Karpas-422 (cell line): ENCODE results near the gene KIAA0930. TPM values are rescaled to one million over a fixed set of nuclear protein-coding genes. Genes with fewer than 3 reads are reported as not detected.
"Not testable (repeated sequence)": the region's sequence is repeated elsewhere in the genome, so short reads cannot be mapped to it uniquely, and the experiment has no call there.

ENCODE experiments used
- DNase-seq: peaks from one replicate; pipeline ENCODE4 v3.0.0-alpha.2; 2015
- H2AFZ ChIP-seq: fragments of 200-600 bp; sonication (generic); 2 replicates; pipeline ENCODE4 v1.6.1; 2014; ENCODE audit warnings: antibody characterized with exemption, low read length, mixed read lengths
- H3K27ac ChIP-seq: fragments of 200-600 bp; sonication (generic); 2 replicates; pipeline ENCODE4 v1.5.1; 2014; ENCODE audit warnings: mild to moderate bottlenecking, low read length, moderate library complexity
- H3K27me3 ChIP-seq: fragments of 200-600 bp; sonication (generic); 2 replicates; pipeline ENCODE4 v1.6.1; 2014; ENCODE audit warnings: low read length, mixed read lengths
- H3K36me3 ChIP-seq: fragments of 200-600 bp; sonication (generic); 2 replicates; pipeline ENCODE4 v1.6.1; 2014; ENCODE audit warnings: low read length, mixed read lengths; ENCODE audit not compliant: insufficient read depth
- H3K4me1 ChIP-seq: fragments of 200-600 bp; sonication (generic); 2 replicates; pipeline ENCODE4 v1.6.1; 2014; ENCODE audit warnings: mild to moderate bottlenecking, low read length, mixed read lengths
- H3K4me2 ChIP-seq: fragments of 200-600 bp; sonication (generic); 2 replicates; pipeline ENCODE4 v1.6.1; 2014; ENCODE audit warnings: low read length, low read depth, mild to moderate bottlenecking; ENCODE audit not compliant: poor library complexity, severe bottlenecking
- H3K4me3 ChIP-seq: fragments of 200-600 bp; sonication (generic); 2 replicates; pipeline ENCODE4 v1.5.1; 2014; ENCODE audit warnings: mild to moderate bottlenecking, antibody characterized with exemption, low read length, mixed read lengths
- H3K79me2 ChIP-seq: fragments of 200-600 bp; sonication (generic); 2 replicates; pipeline ENCODE4 v1.6.1; 2014; ENCODE audit warnings: mild to moderate bottlenecking, low read length, mixed read lengths
- H3K9ac ChIP-seq: fragments of 200-600 bp; sonication (generic); 2 replicates; pipeline ENCODE4 v1.6.0; 2014; ENCODE audit warnings: low read length
- H3K9me2 ChIP-seq: fragments of 200-600 bp; sonication (generic), shearing (Covaris generic); replicated peaks from 2 replicates; pipeline ENCODE4 v1.6.0; 2014; ENCODE audit warnings: mild to moderate bottlenecking, low read length, moderate library complexity; ENCODE audit not compliant: insufficient read depth
- H3K9me3 ChIP-seq: fragments of 300-700, 200-600 bp; sonication (generic); 2 replicates; pipeline ENCODE4 v1.6.1; 2014; ENCODE audit warnings: low read length, mixed read lengths
- H4K20me1 ChIP-seq: fragments of 200-600 bp; sonication (generic); 2 replicates; pipeline ENCODE4 v1.6.1; 2014; ENCODE audit warnings: mild to moderate bottlenecking, antibody characterized with exemption, low read length, low read depth; ENCODE audit not compliant: insufficient read depth
- total RNA-seq: library from RNA; depleted of rRNA; stranded (reverse); fragments of >200 nt; shearing (Covaris generic); gene quantifications from 2 replicates; pipeline ENCODE4 v1.2.3, GENCODE V29; 2014; ENCODE audit warnings: low replicate concordance

The KIAA0930 gene
- total RNA-seq, 1 experiment from 2014 or later: 19.3 TPM

DNA sequence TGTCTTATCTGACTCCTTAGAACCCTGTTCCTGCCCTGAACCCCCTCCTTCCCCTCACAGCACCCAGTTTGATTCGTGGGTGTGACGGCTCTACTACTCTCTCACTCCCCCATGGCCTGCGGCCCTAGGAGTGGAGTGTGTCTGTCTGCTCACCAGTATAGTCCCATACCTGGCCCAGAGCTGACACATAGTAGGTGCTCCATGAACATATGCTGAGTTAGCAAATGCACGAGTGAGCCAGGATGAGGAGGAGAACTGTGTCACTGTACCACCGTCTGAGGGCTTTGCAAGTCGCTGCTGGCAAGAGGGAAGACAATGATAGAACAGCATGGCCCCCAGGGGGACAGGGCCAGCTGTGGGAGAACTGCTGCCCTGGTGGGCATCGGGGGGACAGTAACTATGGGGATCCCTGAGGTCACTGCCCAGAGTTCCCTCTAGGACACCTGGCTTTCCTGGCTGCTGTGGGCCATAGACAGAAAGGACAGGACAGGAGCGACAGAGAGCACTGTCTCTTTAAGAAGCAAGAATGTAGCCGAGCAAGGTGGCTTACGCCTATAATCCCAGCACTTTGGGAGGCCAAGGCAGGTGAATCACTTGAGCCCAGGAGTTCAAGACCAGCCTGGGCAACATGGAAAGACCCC, 19.2 kb upstream of the KIAA0930 start:
- Histone ChIP-seq H3K4me1 (peaks cover 31% of the 10 kb centered on the region), H3K9me3 (no peaks in the 10 kb centered on the region), H3K9me2 (no peaks in the 10 kb centered on the region), H3K79me2 (no peaks in the 10 kb centered on the region), H4K20me1 (no peaks in the 10 kb centered on the region), H3K4me2 (no peak overlapping the region), H3K4me3 (no peak overlapping the region), H3K9ac (no peak overlapping the region), H3K27ac (no peak overlapping the region), H2AFZ (no peak overlapping the region), H3K27me3 (no peaks in the 10 kb centered on the region), H3K36me3 (no peaks in the 10 kb centered on the region)
- no peak for DNase-seq

- not testable (repeated sequence) for H3K9ac ChIP-seq, H3K27me3 ChIP-seq, H3K36me3 ChIP-seq, H2AFZ ChIP-seq, H3K9me3 ChIP-seq, H3K27ac ChIP-seq, DNase-seq, H3K4me3 ChIP-seq, H3K9me2 ChIP-seq, H4K20me1 ChIP-seq, H3K4me2 ChIP-seq, H3K79me2 ChIP-seq
- peaks cover 17% of the 10 kb centered on the region for H3K4me1 ChIP-seq
Measured at GRCh38 chr22:45257941-45258340, 17.2 kb upstream of the KIAA0930 start.

DNA sequence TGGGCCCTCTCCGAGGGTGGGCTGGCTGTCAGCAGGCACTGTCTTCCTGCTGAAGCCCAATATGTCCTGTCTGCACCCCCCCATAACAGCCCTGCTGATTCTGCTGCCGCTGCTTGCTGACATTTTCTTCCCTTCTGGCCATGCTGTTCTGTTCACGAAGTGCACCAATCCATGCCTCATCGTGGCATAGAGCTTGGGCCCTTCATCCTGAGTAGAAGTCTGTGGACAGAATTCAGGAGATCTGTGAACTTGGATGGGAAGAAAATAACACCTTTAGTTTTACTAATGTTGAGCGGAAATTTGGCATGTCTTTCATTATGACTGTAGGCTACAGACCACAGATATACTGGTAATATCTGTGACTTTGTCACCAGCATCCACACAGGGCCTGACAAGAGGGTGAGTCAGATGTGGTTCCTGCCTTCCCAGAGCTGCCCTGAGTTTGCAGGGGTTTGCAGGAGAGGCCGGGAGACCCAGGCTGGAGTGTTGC, 14.1 kb upstream of the KIAA0930 start:
- H3K9ac ChIP-seq: no peak overlapping the region
- no peaks in the 10 kb centered on the region for H3K79me2 ChIP-seq
- H3K4me3 ChIP-seq: no peak overlapping the region
- H3K36me3 ChIP-seq: no peaks in the 10 kb centered on the region
- no peaks in the 10 kb centered on the region for H3K4me1 ChIP-seq
- H3K9me3 ChIP-seq: no peaks in the 10 kb centered on the region
- no peak overlapping the region for H3K4me2 ChIP-seq
- H3K9me2 ChIP-seq: no peaks in the 10 kb centered on the region
- DNase-seq: no peak
- H2AFZ ChIP-seq: no peak overlapping the region
- H3K27ac ChIP-seq: no peak overlapping the region
- H3K27me3 ChIP-seq: no peaks in the 10 kb centered on the region
- no peaks in the 10 kb centered on the region for H4K20me1 ChIP-seq

GRCh38 chr22:45254388-45254787, 13.7 kb upstream of the KIAA0930 start:
- H3K4me1 ChIP-seq: peaks cover under 1% of the 10 kb centered on the region; the same call in 1 of the 2 replicates
- no peak overlapping the region for H3K4me3 ChIP-seq
- H3K27ac ChIP-seq: no peak overlapping the region
- no peaks in the 10 kb centered on the region for H3K27me3 ChIP-seq
- no peaks in the 10 kb centered on the region for H4K20me1 ChIP-seq
- H3K9me2 ChIP-seq: no peaks in the 10 kb centered on the region
- no peak overlapping the region for H2AFZ ChIP-seq
- no peaks in the 10 kb centered on the region for H3K9me3 ChIP-seq
- H3K36me3 ChIP-seq: no peaks in the 10 kb centered on the region
- H3K4me2 ChIP-seq: no peak overlapping the region
- no peaks in the 10 kb centered on the region for H3K79me2 ChIP-seq
- H3K9ac ChIP-seq: no peak overlapping the region
- DNase-seq: no peak

- Histone ChIP-seq H3K27ac (no peak overlapping the region), H3K79me2 (no peaks in the 10 kb centered on the region), H3K4me3 (no peak overlapping the region), H4K20me1 (no peaks in the 10 kb centered on the region), H3K4me2 (no peak overlapping the region), H2AFZ (no peak overlapping the region), H3K27me3 (no peaks in the 10 kb centered on the region), H3K9ac (no peak overlapping the region), H3K36me3 (no peaks in the 10 kb centered on the region), H3K9me2 (no peaks in the 10 kb centered on the region), H3K4me1 (peaks cover 3% of the 10 kb centered on the region; the same call in 1 of the 2 replicates), H3K9me3 (no peaks in the 10 kb centered on the region)
- DNase-seq: no peak
Measured at GRCh38 chr22:45253039-45253641, 12.4 kb upstream of the KIAA0930 start.

GRCh38 chr22:45251825-45252224, 11.1 kb upstream of the KIAA0930 start:
- no peak overlapping the region for H3K27ac ChIP-seq
- no peak overlapping the region for H2AFZ ChIP-seq
- H3K79me2 ChIP-seq: no peaks in the 10 kb centered on the region
- H3K9me2 ChIP-seq: no peaks in the 10 kb centered on the region
- H3K27me3 ChIP-seq: no peaks in the 10 kb centered on the region
- H4K20me1 ChIP-seq: no peaks in the 10 kb centered on the region
- no peak overlapping the region for H3K4me3 ChIP-seq
- peaks cover 3% of the 10 kb centered on the region; the same call in 1 of the 2 replicates for H3K4me1 ChIP-seq
- H3K36me3 ChIP-seq: no peaks in the 10 kb centered on the region
- H3K9ac ChIP-seq: no peak overlapping the region
- H3K4me2 ChIP-seq: no peak overlapping the region
- DNase-seq: no peak
- no peaks in the 10 kb centered on the region for H3K9me3 ChIP-seq

DNA sequence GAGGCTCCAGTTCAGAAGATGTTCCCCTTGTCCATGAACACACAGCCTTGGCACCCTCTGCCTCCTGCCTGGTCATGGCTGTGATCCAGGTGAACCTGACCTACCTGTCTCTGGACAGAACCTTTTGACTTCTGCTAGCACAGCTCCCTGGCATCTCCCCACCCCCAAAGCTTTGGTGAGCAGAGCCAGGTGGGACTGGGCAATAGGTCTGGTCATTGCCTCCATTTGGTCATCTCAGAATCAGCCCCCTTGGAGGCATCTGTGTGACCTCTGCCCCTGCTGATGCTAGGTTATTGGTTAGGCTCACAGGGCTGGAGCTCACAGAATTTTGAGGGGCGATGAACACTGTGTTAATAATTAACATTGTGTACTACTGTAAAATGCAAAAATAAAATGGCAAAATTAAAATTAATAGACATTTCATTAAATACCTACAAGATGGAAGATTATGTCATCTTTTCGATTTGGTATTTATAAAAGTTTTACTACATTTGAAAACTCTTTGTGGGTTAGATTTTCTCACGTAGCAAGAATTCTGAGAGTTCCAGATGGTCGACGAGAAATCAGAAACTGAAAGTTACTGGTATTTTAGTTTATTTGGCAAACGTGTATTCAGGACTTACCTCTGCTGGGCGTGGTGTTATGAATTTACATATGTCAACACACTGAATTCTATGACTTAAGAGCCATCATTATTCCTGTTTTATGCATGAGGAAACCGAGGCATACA, 8.3 kb upstream of the KIAA0930 start:
- peaks cover 7% of the 10 kb centered on the region; the same call in 1 of the 2 replicates for H3K4me1 ChIP-seq
- no peak for DNase-seq
- H3K27ac ChIP-seq: no peak overlapping the region
- H3K79me2 ChIP-seq: no peaks in the 10 kb centered on the region
- H3K27me3 ChIP-seq: no peaks in the 10 kb centered on the region
- H3K4me3 ChIP-seq: no peak overlapping the region
- no peaks in the 10 kb centered on the region for H4K20me1 ChIP-seq
- no peak overlapping the region for H3K9ac ChIP-seq
- no peaks in the 10 kb centered on the region for H3K9me3 ChIP-seq
- no peak overlapping the region for H2AFZ ChIP-seq
- no peaks in the 10 kb centered on the region for H3K36me3 ChIP-seq
- no peaks in the 10 kb centered on the region for H3K9me2 ChIP-seq
- H3K4me2 ChIP-seq: no peak overlapping the region
